Glutamatergic neuron (in vitro differentiated cells): ENCODE results near the gene THOC1. TPM values are rescaled to one million over a fixed set of nuclear protein-coding genes. Genes with fewer than 3 reads are reported as not detected.
"Not testable (repeated sequence)": the region's sequence is repeated elsewhere in the genome, so short reads cannot be mapped to it uniquely, and the experiment has no call there.

Source experiments
- DNase-seq: peaks from one replicate; pipeline ENCODE4 v3.0.0; 2022
- H3K27ac Mint-ChIP-seq: one replicate; pipeline ENCODE4 v1.8.0; 2020; ENCODE audit warnings: mild to moderate bottlenecking, mixed read lengths, inconsistent platforms; ENCODE audit not compliant: unreplicated experiment
- H3K27me3 Mint-ChIP-seq: one replicate; pipeline ENCODE4 v1.8.0; 2020; ENCODE audit warnings: mild to moderate bottlenecking, moderate library complexity, mixed read lengths, inconsistent platforms; ENCODE audit not compliant: unreplicated experiment
- H3K36me3 Mint-ChIP-seq: one replicate; pipeline ENCODE4 v1.8.0; 2020; ENCODE audit warnings: mild to moderate bottlenecking, mixed read lengths, inconsistent platforms; ENCODE audit not compliant: unreplicated experiment
- H3K4me1 Mint-ChIP-seq: one replicate; pipeline ENCODE4 v1.8.0; 2020; ENCODE audit warnings: mild to moderate bottlenecking, low read depth, mixed read lengths, inconsistent platforms; ENCODE audit not compliant: unreplicated experiment
- H3K4me3 Mint-ChIP-seq: one replicate; pipeline ENCODE4 v1.8.0; 2020; ENCODE audit warnings: mild to moderate bottlenecking, mixed read lengths, inconsistent platforms; ENCODE audit not compliant: unreplicated experiment
- H3K9me3 Mint-ChIP-seq: one replicate; pipeline ENCODE4 v1.8.0; 2020; ENCODE audit warnings: mild to moderate bottlenecking, moderate library complexity, mixed read lengths, inconsistent platforms; ENCODE audit not compliant: unreplicated experiment
- CTCF ChIP-seq: fragments of 200-600 bp; sonication (generic); IDR thresholded peaks from one replicate; pipeline ENCODE4 v1.5.0; 2021; ENCODE audit not compliant: partially characterized antibody, unreplicated experiment
- total RNA-seq: library from RNA; stranded (reverse); fragmentation: NEBNext Ultra II Directional; extraction: Animal tissue kit (Norgen Biotek cat#: 25700); gene quantifications from one replicate; pipeline ENCODE4 v1.2.1, GENCODE V29; 2021; ENCODE audit not compliant: unreplicated experiment

The THOC1 gene
- total RNA-seq, 1 donor from 2014 or later: 62.3 TPM

GRCh38 chr18:312415-312814 lies 44.6 kb upstream of the THOC1 start:
- Mint-ChIP-seq H3K4me3 (no peak overlapping the region), H3K4me1 (peaks cover 2% of the 10 kb centered on the region), H3K27ac (no peak overlapping the region), H3K9me3 (no peaks in the 10 kb centered on the region), H3K36me3 (no peaks in the 10 kb centered on the region), H3K27me3 (peaks cover 5% of the 10 kb centered on the region)
- DNase-seq: no peak
- TF ChIP-seq CTCF: no peak

- H3K9me3 Mint-ChIP-seq: no peaks in the 10 kb centered on the region
- H3K36me3 Mint-ChIP-seq: no peaks in the 10 kb centered on the region
- H3K27ac Mint-ChIP-seq: no peak overlapping the region
- H3K4me1 Mint-ChIP-seq: peaks cover 2% of the 10 kb centered on the region
- no peak overlapping the region for H3K4me3 Mint-ChIP-seq
- no peak for TF ChIP-seq CTCF
- DNase-seq: no peak
- H3K27me3 Mint-ChIP-seq: peaks cover 5% of the 10 kb centered on the region
These were observed 42.2 kb upstream of the THOC1 start for GRCh38 chr18:310042-310441.

GRCh38 chr18:308086-308485 lies 40.2 kb upstream of the THOC1 start:
- not testable (repeated sequence) for H3K27me3 Mint-ChIP-seq, H3K4me3 Mint-ChIP-seq, H3K36me3 Mint-ChIP-seq, H3K9me3 Mint-ChIP-seq, H3K27ac Mint-ChIP-seq, DNase-seq
- H3K4me1 Mint-ChIP-seq: peaks cover 11% of the 10 kb centered on the region

- DNase-seq: no peak
- H3K27me3 Mint-ChIP-seq: peaks cover 2% of the 10 kb centered on the region
- H3K36me3 Mint-ChIP-seq: no peaks in the 10 kb centered on the region
- no peak for TF ChIP-seq CTCF
- H3K9me3 Mint-ChIP-seq: no peaks in the 10 kb centered on the region
- H3K27ac Mint-ChIP-seq: no peak overlapping the region
- H3K4me1 Mint-ChIP-seq: peaks cover 9% of the 10 kb centered on the region
- H3K4me3 Mint-ChIP-seq: no peak overlapping the region
These were observed 38.9 kb upstream of the THOC1 start for GRCh38 chr18:306608-307255.

GRCh38 chr18:305003-305501 lies 37.2 kb upstream of the THOC1 start:
- H3K9me3 Mint-ChIP-seq: no peaks in the 10 kb centered on the region
- no peak for DNase-seq
- no peak for TF ChIP-seq CTCF
- peaks cover 9% of the 10 kb centered on the region for H3K4me1 Mint-ChIP-seq
- H3K4me3 Mint-ChIP-seq: no peak overlapping the region
- H3K27ac Mint-ChIP-seq: no peak overlapping the region
- H3K36me3 Mint-ChIP-seq: no peaks in the 10 kb centered on the region
- H3K27me3 Mint-ChIP-seq: peaks cover 2% of the 10 kb centered on the region
